Measurements from ENCODE around the gene ANTXR1.

Gene ANTXR1

DNA sequence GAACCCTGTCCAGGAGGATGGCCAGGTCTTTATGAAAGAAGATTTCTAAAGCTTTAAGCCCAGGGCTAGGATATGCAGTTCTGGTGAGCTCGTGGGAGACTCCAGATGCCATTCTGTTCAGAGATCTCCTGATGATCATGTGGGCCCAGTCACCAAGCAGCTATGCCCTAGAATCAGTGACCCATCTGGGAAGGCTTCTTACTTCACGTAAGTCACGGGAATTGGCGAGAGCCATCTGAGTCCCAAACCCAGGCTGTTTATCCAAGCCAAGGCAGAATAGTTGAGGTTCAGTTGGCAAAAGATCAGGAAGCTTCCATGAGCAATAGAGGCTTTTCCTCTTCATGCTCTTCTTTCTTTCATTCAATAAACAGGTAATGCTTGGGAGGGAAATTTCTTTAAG is 23.9 kb downstream of the ANTXR1 start:
- H3K4me3 ChIP-seq (ENCODE audit: low read depth in 1 of 2, low read length in 2 of 2), result no peak overlapping the region
- H4K20me1 ChIP-seq (ENCODE audit: insufficient read depth, low read length), result no peaks in the 10 kb centered on the region; the same call in 1 of the 2 replicates
- no peak overlapping the region for H3K27ac ChIP-seq (ENCODE audit: low read length)
- TF ChIP-seq, protein P1, sequence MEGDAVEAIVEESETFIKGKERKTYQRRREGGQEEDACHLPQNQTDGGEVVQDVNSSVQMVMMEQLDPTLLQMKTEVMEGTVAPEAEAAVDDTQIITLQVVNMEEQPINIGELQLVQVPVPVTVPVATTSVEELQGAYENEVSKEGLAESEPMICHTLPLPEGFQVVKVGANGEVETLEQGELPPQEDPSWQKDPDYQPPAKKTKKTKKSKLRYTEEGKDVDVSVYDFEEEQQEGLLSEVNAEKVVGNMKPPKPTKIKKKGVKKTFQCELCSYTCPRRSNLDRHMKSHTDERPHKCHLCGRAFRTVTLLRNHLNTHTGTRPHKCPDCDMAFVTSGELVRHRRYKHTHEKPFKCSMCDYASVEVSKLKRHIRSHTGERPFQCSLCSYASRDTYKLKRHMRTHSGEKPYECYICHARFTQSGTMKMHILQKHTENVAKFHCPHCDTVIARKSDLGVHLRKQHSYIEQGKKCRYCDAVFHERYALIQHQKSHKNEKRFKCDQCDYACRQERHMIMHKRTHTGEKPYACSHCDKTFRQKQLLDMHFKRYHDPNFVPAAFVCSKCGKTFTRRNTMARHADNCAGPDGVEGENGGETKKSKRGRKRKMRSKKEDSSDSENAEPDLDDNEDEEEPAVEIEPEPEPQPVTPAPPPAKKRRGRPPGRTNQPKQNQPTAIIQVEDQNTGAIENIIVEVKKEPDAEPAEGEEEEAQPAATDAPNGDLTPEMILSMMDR (IDR thresholded peaks at IDR 0.05; ENCODE audit: borderline replicate concordance, extremely low read depth, low read length, poor library complexity, severe bottlenecking), result no peak
- no peak for TF ChIP-seq EZH2 (IDR thresholded peaks at IDR 0.05; ENCODE audit: borderline replicate concordance, low read depth, low read length, severe bottlenecking)
- no peaks in the 10 kb centered on the region for H3K9me3 ChIP-seq (ENCODE audit: insufficient read depth, low read length, severe bottlenecking)
- H3K9ac ChIP-seq (ENCODE audit: low read depth, low read length), result no peak overlapping the region
- no peak overlapping the region for H2AFZ ChIP-seq (ENCODE audit: low read depth, low read length)
- DNase-seq (no peak), ATAC-seq (ENCODE audit: insufficient read depth, low read depth) (no peak)
- peaks cover 6% of the 10 kb centered on the region; the same call in 1 of the 2 replicates for H3K79me2 ChIP-seq (ENCODE audit: insufficient read depth, low read length)
- no peaks in the 10 kb centered on the region for H3K27me3 ChIP-seq (ENCODE audit: insufficient read depth, low read length, poor library complexity)
- H3K4me2 ChIP-seq (ENCODE audit: insufficient read depth, low read length), result no peak overlapping the region
- H3K4me1 ChIP-seq (ENCODE audit: insufficient read depth, low read length), result no peaks in the 10 kb centered on the region
- peaks cover 21% of the 10 kb centered on the region for H3K36me3 ChIP-seq (ENCODE audit: insufficient read depth, low read length)

DNA sequence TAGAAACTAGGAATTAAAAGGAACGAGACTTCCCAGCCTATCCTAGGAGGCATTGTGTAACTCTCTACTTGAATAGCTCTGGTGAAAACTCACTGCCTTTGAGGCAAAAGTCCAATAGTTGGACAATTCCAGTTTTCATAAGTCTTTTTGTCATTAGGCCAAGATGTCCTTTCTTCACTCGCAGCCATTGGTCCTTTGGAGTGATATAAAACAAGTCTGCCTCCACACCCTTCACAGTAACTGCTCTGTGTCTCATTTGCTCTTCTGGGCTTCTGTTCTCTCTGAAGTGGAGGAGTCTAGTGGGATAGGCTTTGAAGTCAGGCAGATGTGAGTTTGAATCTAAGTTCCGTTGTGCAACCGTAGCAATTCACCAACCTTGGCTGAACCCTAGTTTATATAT is 28.2 kb downstream of the ANTXR1 start:
- H3K4me2 ChIP-seq (ENCODE audit: insufficient read depth, low read length), result no peak overlapping the region
- H3K79me2 ChIP-seq (ENCODE audit: insufficient read depth, low read length), result no peaks in the 10 kb centered on the region
- TF ChIP-seq, protein P1 (IDR thresholded peaks at IDR 0.05; ENCODE audit: borderline replicate concordance, extremely low read depth, low read length, poor library complexity, severe bottlenecking), result no peak
- no peak for TF ChIP-seq EZH2 (IDR thresholded peaks at IDR 0.05; ENCODE audit: borderline replicate concordance, low read depth, low read length, severe bottlenecking)
- no peak for DNase-seq
- no peak overlapping the region for H3K4me3 ChIP-seq (ENCODE audit: low read depth in 1 of 2, low read length in 2 of 2)
- H3K9ac ChIP-seq (ENCODE audit: low read depth, low read length), result no peak overlapping the region
- H3K36me3 ChIP-seq (ENCODE audit: insufficient read depth, low read length), result peaks cover 60% of the 10 kb centered on the region
- no peak overlapping the region for H3K27ac ChIP-seq (ENCODE audit: low read length)
- H3K27me3 ChIP-seq (ENCODE audit: insufficient read depth, low read length, poor library complexity), result no peaks in the 10 kb centered on the region
- no peak overlapping the region for H2AFZ ChIP-seq (ENCODE audit: low read depth, low read length)
- no peaks in the 10 kb centered on the region for H3K4me1 ChIP-seq (ENCODE audit: insufficient read depth, low read length)
- H3K9me3 ChIP-seq (ENCODE audit: insufficient read depth, low read length, severe bottlenecking), result no peaks in the 10 kb centered on the region
- no peak for ATAC-seq (ENCODE audit: insufficient read depth, low read depth)
- H4K20me1 ChIP-seq (ENCODE audit: insufficient read depth, low read length), result no peaks in the 10 kb centered on the region

DNA sequence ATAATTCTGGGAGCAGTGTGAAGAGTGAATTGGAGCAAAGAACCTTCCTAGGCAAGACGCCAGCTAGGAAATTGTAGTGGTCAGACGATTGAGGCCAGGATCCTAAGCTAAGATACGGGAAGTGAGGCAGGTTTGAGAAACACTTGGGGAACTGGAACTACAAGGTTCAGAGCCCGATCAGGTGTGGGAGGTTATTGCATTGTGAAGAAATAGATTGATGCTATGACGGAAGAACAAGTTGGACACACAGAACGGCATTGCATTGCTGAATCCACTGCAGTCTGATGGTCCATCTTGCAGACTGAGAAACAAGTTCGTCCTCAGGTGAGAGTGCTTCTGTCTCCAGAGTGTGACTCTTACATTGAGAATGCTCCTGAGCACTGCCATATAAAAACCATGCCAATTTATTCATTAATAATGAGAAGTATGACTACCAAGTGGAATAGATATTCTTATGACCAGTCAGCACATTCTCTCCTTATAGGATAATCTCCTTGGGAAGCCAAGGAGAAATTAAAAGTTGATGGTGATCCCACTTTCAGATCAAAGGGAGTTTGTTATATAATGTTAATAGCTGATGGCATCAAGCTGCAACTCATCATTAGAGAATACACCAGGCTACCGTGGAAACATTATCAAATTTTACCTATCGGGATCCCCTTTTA is 30.9 kb downstream of the ANTXR1 start:
- no peaks in the 10 kb centered on the region for H3K9me3 ChIP-seq (ENCODE audit: insufficient read depth, low read length, severe bottlenecking)
- no peaks in the 10 kb centered on the region for H4K20me1 ChIP-seq (ENCODE audit: insufficient read depth, low read length)
- H3K4me3 ChIP-seq (ENCODE audit: low read depth in 1 of 2, low read length in 2 of 2), result no peak overlapping the region
- no peaks in the 10 kb centered on the region for H3K27me3 ChIP-seq (ENCODE audit: insufficient read depth, low read length, poor library complexity)
- ATAC-seq (ENCODE audit: insufficient read depth, low read depth) (no peak), DNase-seq (no peak)
- no peaks in the 10 kb centered on the region for H3K79me2 ChIP-seq (ENCODE audit: insufficient read depth, low read length)
- TF ChIP-seq EZH2 (IDR thresholded peaks at IDR 0.05; ENCODE audit: borderline replicate concordance, low read depth, low read length, severe bottlenecking), result no peak
- TF ChIP-seq, protein P1 (IDR thresholded peaks at IDR 0.05; ENCODE audit: borderline replicate concordance, extremely low read depth, low read length, poor library complexity, severe bottlenecking), result no peak
- no peak overlapping the region for H3K27ac ChIP-seq (ENCODE audit: low read length)
- H3K4me2 ChIP-seq (ENCODE audit: insufficient read depth, low read length), result no peak overlapping the region
- H3K9ac ChIP-seq (ENCODE audit: low read depth, low read length), result no peak overlapping the region
- H3K36me3 ChIP-seq (ENCODE audit: insufficient read depth, low read length), result peaks cover 63% of the 10 kb centered on the region
- no peak overlapping the region for H2AFZ ChIP-seq (ENCODE audit: low read depth, low read length)
- no peaks in the 10 kb centered on the region for H3K4me1 ChIP-seq (ENCODE audit: insufficient read depth, low read length)

Measured in DND-41 (cell line).